GM23248 (cell line): ENCODE measurements around the gene CD7. TPM values are rescaled to one million over a fixed set of nuclear protein-coding genes. Genes with fewer than 3 reads are reported as not detected.

Source experiments
- DNase-seq: peaks from one replicate; pipeline ENCODE4 v3.0.0-alpha.2; 2015
- H2AFZ ChIP-seq: fragments of 200-600 bp; sonication (generic); 2 replicates; pipeline ENCODE4 v1.6.1; 2016; ENCODE audit warnings: antibody characterized with exemption
- H3F3A ChIP-seq: fragments of 200-600 bp; sonication (generic); 2 replicates; pipeline ENCODE4 v1.6.1; 2016; ENCODE audit warnings: mild to moderate bottlenecking, antibody characterized with exemption, mixed run types; ENCODE audit not compliant: insufficient read depth
- H3K27ac ChIP-seq: fragments of 200-600 bp; sonication (generic); 2 replicates; pipeline ENCODE4 v1.5.1; 2016; ENCODE audit warnings: mild to moderate bottlenecking
- H3K27me3 ChIP-seq: fragments of 200-600 bp; sonication (generic); replicated peaks from 2 replicates; pipeline ENCODE4 v1.6.1; 2016; ENCODE audit warnings: mild to moderate bottlenecking; ENCODE audit not compliant: insufficient read depth
- H3K36me3 ChIP-seq: fragments of 200-600 bp; sonication (generic); 2 replicates; pipeline ENCODE4 v1.6.1; 2016; ENCODE audit warnings: low read depth, mild to moderate bottlenecking
- H3K4me1 ChIP-seq: fragments of 200-600 bp; sonication (generic); 2 replicates; pipeline ENCODE4 v1.6.1; 2016; ENCODE audit warnings: mild to moderate bottlenecking; ENCODE audit not compliant: insufficient read depth
- H3K4me2 ChIP-seq: fragments of 200-600 bp; sonication (generic); one replicate; pipeline ENCODE4 v1.6.1; 2016; ENCODE audit warnings: mild to moderate bottlenecking; ENCODE audit not compliant: unreplicated experiment
- H3K4me3 ChIP-seq: fragments of 200-600 bp; sonication (generic); 2 replicates; pipeline ENCODE4 v1.5.1; 2016; ENCODE audit warnings: mild to moderate bottlenecking
- H3K79me2 ChIP-seq: fragments of 200-600 bp; sonication (generic); 2 replicates; pipeline ENCODE4 v1.6.1; 2016; ENCODE audit warnings: mild to moderate bottlenecking; ENCODE audit not compliant: insufficient read depth
- H3K9ac ChIP-seq: fragments of 200-600 bp; sonication (generic); 2 replicates; pipeline ENCODE4 v1.6.1; 2016; ENCODE audit warnings: mild to moderate bottlenecking
- H3K9me2 ChIP-seq: fragments of 200-600 bp; sonication (generic); 2 replicates; pipeline ENCODE4 v1.6.1; 2016; ENCODE audit warnings: mixed run types, mild to moderate bottlenecking, moderate library complexity; ENCODE audit not compliant: insufficient read depth
- H3K9me3 ChIP-seq: fragments of 200-600 bp; sonication (generic); one replicate; pipeline ENCODE4 v1.6.1; 2017; ENCODE audit warnings: low read depth
- H4K20me1 ChIP-seq: fragments of 200-600 bp; sonication (generic); 2 replicates; pipeline ENCODE4 v1.6.0; 2016; ENCODE audit not compliant: insufficient read depth
- EZH2 ChIP-seq: fragments of 200-600 bp; sonication (generic); IDR thresholded peaks from 2 replicates; pipeline ENCODE4 v1.6.1; 2018; ENCODE audit warnings: antibody characterized with exemption, mild to moderate bottlenecking; ENCODE audit not compliant: insufficient read depth, poor library complexity, severe bottlenecking
- EZH2phosphoT487 ChIP-seq: fragments of 200-600 bp; sonication (generic); IDR thresholded peaks from 2 replicates; pipeline ENCODE4 v1.6.1; 2018; ENCODE audit warnings: antibody characterized with exemption, moderate library complexity, mild to moderate bottlenecking, low read depth; ENCODE audit not compliant: insufficient read depth
- WGBS, 2 experiments: methylation state at CpG; one replicate each; pipeline ENCODE4 v1.1.6; 2015 to 2017; ENCODE audit warnings: low lambda C conversion rate in 2 of 2, low coverage in 1 of 2; ENCODE audit errors: missing lambda C conversion rate in 2 of 2; 5-methylcytosine and 5-hydroxymethylcytosine counted together
- in situ Hi-C: fragments of 300-500 bp; cut with MboI; formaldehyde crosslinking; loops from 2 replicates; pipeline ENCODE4 v1.15.0; 2020
- polyA plus RNA-seq: library from polyadenylated mRNA; unstranded; fragments of >200 nt; fragmentation: Nextera tagmentation; extraction: Ambion mirVana; gene quantifications from 2 replicates; pipeline ENCODE4 v1.2.1, GENCODE V29; 2016
- total RNA-seq: library from RNA; depleted of rRNA; stranded (reverse); fragments of >200 nt; shearing (Covaris generic); gene quantifications from 2 replicates; pipeline ENCODE4 v1.2.3, GENCODE V29; 2014

CD7 gene
- total and polyA plus RNA-seq, 2 experiments from 2014 or later, result 0.22 to 0.23 TPM

DNA sequence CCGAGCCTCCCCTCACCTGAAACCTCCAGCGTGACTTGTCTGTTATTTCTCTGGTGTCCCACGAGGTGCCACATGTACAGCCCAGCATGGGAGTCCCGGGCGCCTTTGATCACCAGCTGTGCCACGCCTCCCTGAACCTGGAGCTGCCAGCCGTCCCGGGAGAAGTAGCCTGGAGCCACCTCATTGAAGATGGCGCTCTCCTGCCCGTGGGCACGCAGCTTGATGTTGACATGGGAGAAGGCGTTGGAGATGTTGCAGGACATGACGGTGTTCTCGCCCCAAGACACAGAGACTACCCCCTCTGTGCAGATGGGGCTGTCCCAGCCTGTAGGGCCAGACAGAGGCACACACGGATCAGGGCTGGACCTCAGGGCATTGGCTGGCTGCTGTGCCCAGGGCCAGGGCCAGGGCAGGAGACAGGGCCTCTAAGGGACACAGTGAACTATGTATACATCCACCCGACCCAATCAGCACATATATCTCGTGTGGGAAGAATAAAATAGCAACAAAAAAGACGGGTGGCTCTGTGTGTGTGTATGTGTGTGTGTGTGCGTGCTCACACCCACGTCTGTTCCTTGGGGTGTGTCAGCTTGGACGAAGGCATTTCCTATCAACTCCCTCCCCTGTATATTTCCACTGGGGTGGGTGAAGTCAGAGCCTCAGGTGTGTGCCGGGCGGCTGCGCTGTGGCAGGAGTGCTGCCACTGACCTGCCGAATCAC lies 7.3 kb upstream of the CD7 start:
- WGBS, 2 experiments, result 59 to 65% methylated on average over 23 to 25 of the region's 25 CpGs
- Histone ChIP-seq H3K4me1 (no peaks in the 10 kb centered on the region), H3K27me3 (no peaks in the 10 kb centered on the region), H2AFZ (no peak overlapping the region), H3K9me3 (no peaks in the 10 kb centered on the region), H4K20me1 (no peaks in the 10 kb centered on the region), H3K9me2 (no peaks in the 10 kb centered on the region), H3K36me3 (no peaks in the 10 kb centered on the region), H3K4me2 (no peak overlapping the region), H3K27ac (no peak overlapping the region), H3K79me2 (no peaks in the 10 kb centered on the region), H3K4me3 (no peak overlapping the region), H3F3A (no peaks in the 10 kb centered on the region), H3K9ac (no peak overlapping the region)
- no peak for DNase-seq
- TF ChIP-seq EZH2phosphoT487, result no peak
- in situ Hi-C loops, result no loop called here

DNA sequence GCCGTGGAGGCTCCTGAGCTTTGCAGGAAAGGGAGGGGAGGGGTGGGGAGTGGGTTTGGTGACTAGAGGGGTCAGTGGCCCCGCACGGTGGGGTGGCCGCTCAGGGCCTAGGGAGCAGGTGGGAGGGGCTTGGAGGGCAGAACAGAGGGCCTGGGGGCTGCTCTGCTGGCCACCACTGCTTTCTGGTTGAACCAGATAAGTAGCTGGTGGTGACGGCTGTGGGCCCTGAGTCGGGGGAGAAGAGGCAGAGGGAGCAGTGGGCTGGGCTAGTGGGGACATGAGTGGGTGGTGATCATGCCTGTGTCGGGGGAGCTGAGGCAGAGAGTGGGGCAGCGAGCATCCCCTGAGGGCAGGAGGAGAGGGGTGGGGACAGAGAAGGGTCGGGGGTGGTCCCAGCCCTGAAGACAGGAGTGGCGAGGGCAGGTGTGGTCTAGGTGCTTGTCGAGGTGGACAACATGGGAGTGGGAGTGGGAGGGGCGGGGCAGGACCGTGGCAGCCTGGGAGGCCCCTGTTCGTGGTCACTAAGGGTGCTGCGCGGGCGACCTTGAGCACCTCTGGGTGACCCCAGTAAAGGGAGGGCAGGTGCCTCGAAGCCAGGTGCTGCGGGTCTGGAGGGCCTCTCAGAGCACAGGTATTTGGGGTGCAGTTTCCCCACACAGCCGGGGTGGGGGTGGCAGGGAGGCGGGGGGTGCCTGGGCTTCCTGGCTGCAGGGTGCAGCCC lies 6.3 kb upstream of the CD7 start:
- Histone ChIP-seq H3K27ac (no peak overlapping the region), H3K36me3 (no peaks in the 10 kb centered on the region), H3K79me2 (no peaks in the 10 kb centered on the region), H3K9me2 (no peaks in the 10 kb centered on the region), H3K9me3 (no peaks in the 10 kb centered on the region), H4K20me1 (no peaks in the 10 kb centered on the region), H3K4me3 (no peak overlapping the region), H3F3A (no peaks in the 10 kb centered on the region), H3K4me2 (no peak overlapping the region), H2AFZ (no peak overlapping the region), H3K27me3 (no peaks in the 10 kb centered on the region), H3K4me1 (no peaks in the 10 kb centered on the region), H3K9ac (no peak overlapping the region)
- TF ChIP-seq EZH2phosphoT487 (no peak), EZH2 (no peak)
- 66 to 78% methylated on average over 4 to 21 of the region's 21 CpGs for WGBS, 2 experiments
- in situ Hi-C loops, result no loop called here
- DNase-seq, result no peak

DNA sequence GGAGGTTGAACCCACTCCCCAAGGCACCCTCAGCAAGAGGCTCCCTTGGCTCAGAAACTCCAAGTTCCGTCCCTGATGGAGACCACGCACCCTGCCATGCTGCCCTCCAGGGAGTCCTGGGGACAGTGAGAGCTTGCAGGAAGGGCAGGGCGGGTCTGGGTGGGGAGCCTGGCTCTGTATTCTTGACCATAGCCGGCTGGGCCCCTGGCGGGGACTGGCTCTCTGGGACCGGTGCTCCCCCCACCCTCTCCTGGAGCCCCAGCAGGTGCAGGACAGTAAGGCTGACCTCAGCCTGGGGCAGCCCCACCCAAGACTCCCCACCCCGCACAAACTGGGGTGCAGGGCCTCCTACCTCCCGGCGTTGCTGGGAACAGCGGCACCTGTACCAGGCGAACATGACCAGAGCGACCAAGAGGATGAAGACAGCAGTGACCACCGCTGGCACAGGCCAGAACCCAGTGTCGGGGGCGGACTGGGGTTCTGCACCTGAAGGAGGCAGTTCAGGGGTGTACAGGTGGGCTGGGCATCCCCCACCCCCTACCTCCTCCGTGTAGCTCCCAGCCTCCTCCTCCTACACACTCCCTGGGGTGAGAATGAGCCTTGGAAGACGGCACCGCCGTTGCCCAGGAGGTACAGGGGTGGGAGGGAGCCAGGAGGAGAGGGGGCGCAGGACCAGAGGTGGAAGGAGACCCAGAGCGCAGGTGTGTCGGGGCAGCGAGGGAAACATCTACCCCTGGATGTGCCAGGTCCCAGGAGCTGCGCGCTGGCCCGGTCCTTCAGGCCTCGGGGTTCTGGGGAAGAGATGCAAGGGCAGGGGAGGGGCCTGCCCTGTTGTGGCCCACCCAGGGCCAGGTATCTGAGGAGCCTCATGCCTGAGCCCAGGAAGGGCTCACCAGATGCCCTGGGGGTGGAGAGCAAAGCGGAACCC lies 5.4 kb upstream of the CD7 start:
- no peak overlapping the region for H3K27ac ChIP-seq
- no peaks in the 10 kb centered on the region for H3K4me1 ChIP-seq
- in situ Hi-C loops, result no loop called here
- no peak for DNase-seq
- no peaks in the 10 kb centered on the region for H4K20me1 ChIP-seq
- H3K79me2 ChIP-seq, result no peaks in the 10 kb centered on the region
- H3K27me3 ChIP-seq, result no peaks in the 10 kb centered on the region
- TF ChIP-seq EZH2, result no peak
- TF ChIP-seq EZH2phosphoT487, result no peak
- no peaks in the 10 kb centered on the region for H3K36me3 ChIP-seq
- H3K9ac ChIP-seq, result no peak overlapping the region
- no peak overlapping the region for H2AFZ ChIP-seq
- H3F3A ChIP-seq, result no peaks in the 10 kb centered on the region
- no peaks in the 10 kb centered on the region for H3K9me3 ChIP-seq
- WGBS, 2 experiments, result 73 to 81% methylated on average over 14 to 27 of the region's 28 CpGs
- H3K9me2 ChIP-seq, result no peaks in the 10 kb centered on the region
- no peak overlapping the region for H3K4me2 ChIP-seq
- H3K4me3 ChIP-seq, result no peak overlapping the region

DNA sequence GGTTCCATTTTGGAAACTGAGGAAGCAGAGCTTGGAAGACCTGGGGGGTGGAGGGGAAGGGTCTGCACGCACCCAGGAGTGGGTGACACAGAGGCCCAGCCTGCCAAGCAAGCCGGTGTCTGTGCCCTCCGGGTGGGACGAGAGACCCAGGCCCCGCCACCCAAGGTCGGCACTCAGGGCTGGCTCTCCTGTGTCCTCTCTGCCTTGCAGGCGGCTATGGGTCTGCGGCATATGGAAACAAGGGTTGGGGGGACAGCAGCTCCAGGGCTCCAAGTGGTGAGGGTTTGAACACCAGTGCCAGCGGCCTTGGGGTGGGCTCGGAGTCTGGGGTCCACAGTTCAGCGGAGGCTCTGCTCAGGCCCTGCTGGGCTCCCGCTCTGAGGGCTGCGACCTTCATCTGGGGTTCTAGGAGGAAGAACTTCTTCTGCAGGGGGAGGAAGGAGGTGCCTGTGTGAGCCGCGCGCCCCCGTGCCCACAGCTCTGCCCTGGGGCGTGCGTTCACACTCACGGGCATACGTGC lies 4.6 kb upstream of the CD7 start:
- Histone ChIP-seq H3K9me3 (no peaks in the 10 kb centered on the region), H3K4me3 (no peak overlapping the region), H3K36me3 (no peaks in the 10 kb centered on the region), H3K79me2 (no peaks in the 10 kb centered on the region), H3K4me1 (no peaks in the 10 kb centered on the region), H3K27me3 (no peaks in the 10 kb centered on the region), H3K27ac (no peak overlapping the region), H3F3A (no peaks in the 10 kb centered on the region), H3K4me2 (no peak overlapping the region), H3K9me2 (no peaks in the 10 kb centered on the region), H2AFZ (no peak overlapping the region), H3K9ac (no peak overlapping the region), H4K20me1 (no peaks in the 10 kb centered on the region)
- in situ Hi-C loops, result no loop called here
- WGBS, 2 experiments, result 51 to 73% methylated on average over 14 to 17 of the region's 21 CpGs
- no peak for TF ChIP-seq EZH2phosphoT487
- no peak for TF ChIP-seq EZH2
- no peak for DNase-seq
